Muscle of leg (tissue), 11 donors: ENCODE measurements around the gene CHST1. TPM values are rescaled to one million over a fixed set of nuclear protein-coding genes. Genes with fewer than 3 reads are reported as not detected.

Experiments
- DNase-seq: peaks from one replicate; pipeline ENCODE4 v3.0.0; 2013
- H3K27ac ChIP-seq: one replicate; pipeline ENCODE4 v1.5.1; 2013; ENCODE audit warnings: mild to moderate bottlenecking, low read length, control low read depth
- H3K27me3 ChIP-seq: one replicate; pipeline ENCODE4 v1.6.1; 2013; ENCODE audit warnings: low read length; ENCODE audit not compliant: control insufficient read depth, insufficient read depth
- H3K36me3 ChIP-seq: one replicate; pipeline ENCODE4 v1.6.1; 2013; ENCODE audit warnings: low read length; ENCODE audit not compliant: control insufficient read depth, insufficient read depth
- H3K4me1 ChIP-seq: one replicate; pipeline ENCODE4 v1.6.1; 2013; ENCODE audit warnings: low read length; ENCODE audit not compliant: control insufficient read depth, insufficient read depth
- H3K4me3 ChIP-seq: one replicate; pipeline ENCODE4 v1.5.1; 2013; ENCODE audit warnings: low read length, control low read depth
- H3K9me3 ChIP-seq: replicated peaks from 2 replicates; pipeline ENCODE4 v1.6.1; 2013; ENCODE audit warnings: low read depth, low read length; ENCODE audit not compliant: control insufficient read depth
- WGBS: methylation state at CpG from one replicate; pipeline ENCODE4 v1.1.5; 2013; ENCODE audit warnings: missing lambda C conversion rate; ENCODE audit not compliant: insufficient coverage; 5-methylcytosine and 5-hydroxymethylcytosine counted together
- polyA plus RNA-seq, 8 donors: library from polyadenylated mRNA; unstranded; fragments of 120-200 nt; gene quantifications; one replicate each; pipeline versions ENCODE4 v1.2.1 to v1.2.3, GENCODE V29; 2013; ENCODE audit warnings: inconsistent platforms in 1 of 8, low replicate concordance in 1 of 8; ENCODE audit not compliant: insufficient read length in 8 of 8, insufficient read depth in 1 of 8
- total RNA-seq: library from RNA; stranded (reverse); fragments of 120-200 nt; gene quantifications from one replicate; pipeline ENCODE4 v1.2.4, GENCODE V29; 2013

The CHST1 gene
- total and polyA plus RNA-seq, 9 donors = 6.7 to 22.0 (median 17.8) TPM

DNA sequence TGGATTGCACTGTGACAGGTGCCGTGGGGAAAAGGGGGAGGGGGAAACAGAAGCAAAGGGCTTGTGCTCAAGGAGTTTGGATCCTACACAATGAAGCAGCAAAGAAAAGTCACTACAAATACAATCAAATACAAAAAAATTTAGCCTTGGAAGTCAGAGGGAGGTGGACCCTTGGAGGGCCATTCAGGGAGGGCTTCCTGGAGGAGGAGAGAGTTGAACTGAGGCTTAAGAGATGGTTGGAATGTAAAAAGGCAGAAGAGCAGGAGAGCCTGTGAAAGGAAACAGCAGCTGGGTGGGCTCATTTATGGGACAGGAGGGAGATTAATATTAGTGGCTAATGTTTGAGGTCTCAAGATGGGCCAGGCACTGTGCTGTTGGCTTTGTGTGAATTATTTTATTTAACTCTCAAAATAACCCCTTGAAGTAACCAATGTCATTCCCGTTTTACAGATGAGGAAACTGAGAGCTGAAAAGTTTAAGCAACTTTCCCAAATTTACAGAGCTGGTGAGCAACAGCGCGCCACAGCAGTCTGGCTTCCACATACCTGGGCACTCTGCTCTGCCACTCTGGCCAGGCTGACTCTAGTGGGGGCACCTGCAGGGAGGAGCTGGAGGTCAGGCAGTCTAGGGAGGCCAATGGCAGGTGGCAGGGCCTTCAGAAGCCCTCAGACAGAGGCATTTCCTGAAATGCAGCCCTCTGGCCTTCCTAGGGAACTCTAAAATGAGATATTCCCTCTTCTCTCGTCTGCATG is 2.7 kb upstream of the CHST1 start:
- Histone ChIP-seq H3K36me3 (no peaks in the 10 kb centered on the region), H3K4me3 (no peak overlapping the region), H3K27me3 (peaks cover 19% of the 10 kb centered on the region), H3K27ac (peak overlapping the region; percentile 9), H3K9me3 (no peaks in the 10 kb centered on the region), H3K4me1 (peaks cover 34% of the 10 kb centered on the region)
- DNase-seq = no peak
- 94% methylated on average over 2 of the region's 5 CpGs for WGBS

DNA sequence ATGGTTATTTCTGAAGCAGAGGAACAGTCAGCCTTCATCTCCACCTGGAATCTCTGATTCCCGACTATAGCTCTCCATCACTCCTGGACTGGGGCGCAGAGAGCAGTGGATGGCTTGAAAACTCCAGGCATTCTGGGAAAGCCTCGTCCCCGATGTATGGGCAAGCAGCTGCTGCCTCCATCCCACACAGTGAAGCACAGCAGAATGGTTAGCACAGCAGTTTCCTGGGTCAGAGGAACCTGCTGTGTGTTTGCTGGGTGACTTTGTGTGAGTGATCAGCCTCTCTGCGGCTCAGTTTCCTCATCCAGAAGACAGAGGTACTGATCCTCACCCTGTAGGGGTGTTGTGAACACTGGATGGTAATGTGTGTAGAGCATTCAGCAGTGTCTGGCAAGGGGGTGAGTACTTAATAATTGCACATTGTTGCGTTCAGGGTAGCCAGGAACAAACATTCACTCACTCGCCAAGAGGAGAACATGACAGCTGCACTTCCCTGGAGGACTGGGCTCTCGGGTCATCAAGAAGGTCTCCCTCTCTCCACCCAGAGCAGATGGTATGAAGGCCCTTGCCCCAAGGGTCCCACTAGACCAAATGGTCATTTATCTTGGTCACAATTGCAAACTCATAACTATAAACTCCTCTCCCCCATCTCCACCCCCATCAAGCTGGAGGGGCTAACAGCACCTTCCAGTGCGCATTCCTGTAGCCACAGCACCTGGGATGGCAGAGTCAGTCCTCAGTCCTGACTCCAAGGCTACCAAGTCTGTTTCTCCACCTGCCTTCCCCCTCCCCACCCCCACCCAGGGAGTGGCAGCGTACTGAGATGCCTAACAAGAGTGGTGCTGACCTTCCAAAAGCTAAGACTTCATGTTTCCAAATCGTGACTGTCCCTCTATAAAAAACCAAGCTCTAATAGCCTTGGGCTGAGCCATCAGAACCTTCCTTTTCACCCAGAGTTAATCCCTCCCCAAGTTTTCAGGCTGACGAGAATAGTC is 1.5 kb upstream of the CHST1 start:
- H3K9me3 ChIP-seq = no peaks in the 10 kb centered on the region
- DNase-seq = no peak
- H3K4me1 ChIP-seq = peaks cover 45% of the 10 kb centered on the region
- peak overlapping the region; percentile 47 for H3K27ac ChIP-seq
- peaks cover 25% of the 10 kb centered on the region for H3K27me3 ChIP-seq
- H3K4me3 ChIP-seq = no peak overlapping the region
- 79% methylated on average over 4 of the region's 12 CpGs for WGBS
- H3K36me3 ChIP-seq = no peaks in the 10 kb centered on the region

DNA sequence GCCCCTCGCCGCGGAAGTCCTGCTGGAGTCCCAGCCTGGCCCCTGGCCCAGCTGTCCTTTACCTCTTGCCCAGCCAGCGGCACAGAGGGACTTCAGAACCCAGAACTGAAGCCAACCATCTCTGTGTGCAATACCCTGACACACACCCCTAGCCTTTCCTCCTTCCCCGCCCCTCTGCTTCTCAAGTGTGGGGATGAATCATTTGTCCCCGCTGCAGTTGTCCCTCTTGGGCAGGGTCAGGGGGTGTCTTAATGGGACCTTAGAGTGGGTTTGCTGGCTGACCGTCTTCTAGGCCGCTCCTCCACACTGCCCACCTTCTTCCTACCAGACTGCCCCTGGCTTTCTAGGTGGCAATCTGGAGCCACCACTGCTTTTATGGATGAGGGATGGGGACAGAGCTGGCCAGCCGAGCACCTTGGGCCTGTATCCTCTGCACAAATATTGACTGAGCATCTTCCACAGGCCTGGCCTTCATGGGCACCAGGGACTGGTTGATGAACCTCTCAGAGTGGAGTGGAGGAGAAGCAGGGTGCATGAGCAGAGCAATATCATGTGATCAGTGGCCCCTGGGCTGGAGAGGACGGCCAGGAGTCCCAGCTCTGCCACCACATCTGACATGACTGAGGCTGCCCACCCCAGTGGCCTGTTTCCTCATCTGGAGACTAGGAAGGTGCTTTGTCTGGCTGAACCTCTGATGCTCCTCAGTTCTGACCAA is 668 bp upstream of the CHST1 start:
- Histone ChIP-seq H3K27me3 (peaks cover 31% of the 10 kb centered on the region), H3K4me1 (peaks cover 54% of the 10 kb centered on the region), H3K36me3 (no peaks in the 10 kb centered on the region), H3K4me3 (peak overlapping the region; percentile 22), H3K27ac (peak overlapping the region; percentile 47), H3K9me3 (no peaks in the 10 kb centered on the region)
- WGBS = 27% methylated on average over 5 of the region's 10 CpGs
- DNase-seq = no peak

GRCh38 chr11:45664376-45665205 is 831 bp downstream of the CHST1 start:
- no peak for DNase-seq
- Histone ChIP-seq H3K4me3 (peak overlapping the region; percentile 51), H3K27me3 (peaks cover 32% of the 10 kb centered on the region), H3K4me1 (peaks cover 69% of the 10 kb centered on the region), H3K36me3 (no peaks in the 10 kb centered on the region), H3K9me3 (no peaks in the 10 kb centered on the region), H3K27ac (no peak overlapping the region)
- under 1% methylated on average over 76 of the region's 76 CpGs for WGBS

- WGBS = 34% methylated on average over 9 of the region's 13 CpGs
- Histone ChIP-seq H3K9me3 (no peaks in the 10 kb centered on the region), H3K36me3 (no peaks in the 10 kb centered on the region), H3K27me3 (peaks cover 32% of the 10 kb centered on the region), H3K4me3 (peak overlapping the region; percentile 51), H3K4me1 (peaks cover 77% of the 10 kb centered on the region), H3K27ac (no peak overlapping the region)
- DNase-seq = no peak
Measured at GRCh38 chr11:45663486-45664375, 1.7 kb downstream of the CHST1 start.

DNA sequence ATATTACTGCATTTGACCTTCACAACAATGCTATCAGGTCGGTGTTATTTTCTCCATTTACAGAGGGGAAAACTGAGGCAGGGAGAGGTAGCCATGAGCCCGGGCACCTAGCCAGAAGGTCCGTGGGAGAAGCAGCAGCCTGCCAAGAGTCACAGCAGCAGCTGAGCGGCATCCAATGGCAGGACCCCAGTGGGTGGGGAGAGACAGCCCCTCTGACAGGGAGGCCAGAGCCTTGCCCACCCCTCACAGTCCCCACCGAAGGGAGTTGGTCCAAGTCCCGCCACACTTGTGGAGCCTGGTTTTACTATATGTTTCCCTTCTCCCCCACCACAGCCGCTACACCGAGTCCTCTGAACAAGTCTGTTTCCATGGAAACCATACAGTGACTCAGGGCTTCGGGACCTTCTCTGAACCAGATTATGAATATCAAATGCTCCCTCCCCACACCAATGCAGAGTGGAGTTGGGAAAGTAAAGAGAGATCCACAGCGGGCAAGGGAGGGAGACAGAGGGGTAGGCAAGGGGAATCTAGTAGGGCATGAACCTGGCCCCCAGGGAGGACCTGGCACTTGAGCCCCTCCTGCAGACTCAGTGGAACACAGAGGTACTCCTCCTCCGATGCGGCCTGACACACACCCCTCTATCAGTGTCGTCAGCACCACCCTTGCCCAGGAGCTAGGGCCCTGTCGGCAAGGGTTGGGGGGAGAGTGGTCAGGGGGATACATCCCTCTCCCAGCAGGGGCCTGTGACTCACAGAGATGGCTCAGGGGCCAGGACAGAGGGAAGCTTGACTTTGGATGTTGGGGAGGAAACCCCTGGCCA is 2.5 kb downstream of the CHST1 start:
- no peaks in the 10 kb centered on the region for H3K9me3 ChIP-seq
- peak; percentile 93 for DNase-seq
- no peaks in the 10 kb centered on the region for H3K36me3 ChIP-seq
- peaks cover 32% of the 10 kb centered on the region for H3K27me3 ChIP-seq
- H3K27ac ChIP-seq = no peak overlapping the region
- H3K4me3 ChIP-seq = peak overlapping the region; percentile 10
- peaks cover 86% of the 10 kb centered on the region for H3K4me1 ChIP-seq
- 3% methylated on average over 4 of the region's 14 CpGs for whole genome bisulfite sequencing

- Histone ChIP-seq H3K27ac (peak overlapping the region; percentile 13), H3K4me1 (peaks cover 84% of the 10 kb centered on the region), H3K9me3 (no peaks in the 10 kb centered on the region), H3K36me3 (no peaks in the 10 kb centered on the region), H3K27me3 (peaks cover 32% of the 10 kb centered on the region), H3K4me3 (no peak overlapping the region)
- no peak for DNase-seq
- whole genome bisulfite sequencing = 32% methylated on average over 4 of the region's 5 CpGs
Measured at GRCh38 chr11:45662096-45662664, 3.2 kb downstream of the CHST1 start.

GRCh38 chr11:45661439-45662055 is 3.9 kb downstream of the CHST1 start:
- Histone ChIP-seq H3K27ac (peak overlapping the region; percentile 29), H3K27me3 (peaks cover 28% of the 10 kb centered on the region), H3K36me3 (no peaks in the 10 kb centered on the region), H3K9me3 (no peaks in the 10 kb centered on the region), H3K4me1 (peaks cover 80% of the 10 kb centered on the region), H3K4me3 (no peak overlapping the region)
- 26% methylated on average over 4 of the region's 7 CpGs for WGBS
- DNase-seq = no peak
